DMS 273 (cell line): ENCODE measurements around the gene GK2.

ENCODE experiments used
- DNase-seq: peaks from one replicate; lab custom pipeline; 2025; ENCODE audit not compliant: unreplicated experiment; lab: John Stamatoyannopoulos, UW

The GK2 gene

GRCh38 chr4:79390890-79391289 is 17.1 kb downstream of the GK2 start:
- DNase-seq: no peak

GRCh38 chr4:79385641-79386040 is 22.4 kb downstream of the GK2 start:
- DNase-seq: peak; percentile 90

GRCh38 chr4:79381161-79381560 is 26.9 kb downstream of the GK2 start:
- DNase-seq: no peak

- DNase-seq: no peak
These were observed 38.0 kb downstream of the GK2 start for GRCh38 chr4:79370026-79370425.

GRCh38 chr4:79367096-79367495 is 40.9 kb downstream of the GK2 start:
- DNase-seq: peak; percentile 21

- no peak for DNase-seq
These were observed 41.6 kb downstream of the GK2 start for GRCh38 chr4:79366422-79366821.

- DNase-seq: peak; percentile 54
These were observed 44.0 kb downstream of the GK2 start for GRCh38 chr4:79364061-79364460.

- peak; percentile 69 for DNase-seq
These were observed 45.4 kb downstream of the GK2 start for GRCh38 chr4:79362626-79363025.

- DNase-seq: peak; percentile 29
These were observed 48.0 kb downstream of the GK2 start for GRCh38 chr4:79360006-79360405.

- DNase-seq: peak; percentile 15
These were observed 49.6 kb downstream of the GK2 start for GRCh38 chr4:79358438-79358837.

GRCh38 chr4:79357365-79357764 is 50.7 kb downstream of the GK2 start:
- DNase-seq: peak; percentile 60
